ENCODE results near the gene GALT.

DNA sequence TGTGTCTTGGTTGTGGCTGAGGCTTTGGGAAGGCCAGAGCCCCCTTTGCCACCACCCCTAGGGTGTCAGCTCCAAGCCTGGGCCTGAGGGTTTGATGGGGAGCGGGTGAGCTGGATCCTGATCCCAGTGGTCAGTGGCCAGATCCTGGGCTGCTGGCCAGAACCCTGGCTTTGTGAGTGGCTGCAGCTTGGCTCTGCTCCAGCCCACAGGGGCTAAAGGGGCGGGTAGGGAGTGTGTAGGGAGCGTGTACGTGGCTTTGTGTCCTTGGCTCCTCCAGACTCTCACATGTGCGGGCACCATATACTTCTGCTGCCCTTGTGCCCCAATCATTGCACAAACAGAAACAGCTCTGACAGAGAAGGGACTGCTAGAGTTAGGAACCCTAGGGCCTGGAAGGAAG is 4.3 kb downstream of the GALT start:
- TF ChIP-seq CTCF (IDR thresholded peaks at IDR 0.05) (no peak), POLR2A (IDR thresholded peaks at IDR 0.05) (no peak), EP300 (IDR thresholded peaks at IDR 0.05) (no peak)
